ENCODE measurements around the gene PNPLA6.

Gene PNPLA6

GRCh38 chr19:7516333-7516732 is 19.2 kb upstream of the PNPLA6 start:
- DNase-seq: no peak

- DNase-seq: no peak
Measured at GRCh38 chr19:7516878-7517277, 18.6 kb upstream of the PNPLA6 start.

- DNase-seq: no peak
Measured at GRCh38 chr19:7519361-7520130, 16.0 kb upstream of the PNPLA6 start.

DNA sequence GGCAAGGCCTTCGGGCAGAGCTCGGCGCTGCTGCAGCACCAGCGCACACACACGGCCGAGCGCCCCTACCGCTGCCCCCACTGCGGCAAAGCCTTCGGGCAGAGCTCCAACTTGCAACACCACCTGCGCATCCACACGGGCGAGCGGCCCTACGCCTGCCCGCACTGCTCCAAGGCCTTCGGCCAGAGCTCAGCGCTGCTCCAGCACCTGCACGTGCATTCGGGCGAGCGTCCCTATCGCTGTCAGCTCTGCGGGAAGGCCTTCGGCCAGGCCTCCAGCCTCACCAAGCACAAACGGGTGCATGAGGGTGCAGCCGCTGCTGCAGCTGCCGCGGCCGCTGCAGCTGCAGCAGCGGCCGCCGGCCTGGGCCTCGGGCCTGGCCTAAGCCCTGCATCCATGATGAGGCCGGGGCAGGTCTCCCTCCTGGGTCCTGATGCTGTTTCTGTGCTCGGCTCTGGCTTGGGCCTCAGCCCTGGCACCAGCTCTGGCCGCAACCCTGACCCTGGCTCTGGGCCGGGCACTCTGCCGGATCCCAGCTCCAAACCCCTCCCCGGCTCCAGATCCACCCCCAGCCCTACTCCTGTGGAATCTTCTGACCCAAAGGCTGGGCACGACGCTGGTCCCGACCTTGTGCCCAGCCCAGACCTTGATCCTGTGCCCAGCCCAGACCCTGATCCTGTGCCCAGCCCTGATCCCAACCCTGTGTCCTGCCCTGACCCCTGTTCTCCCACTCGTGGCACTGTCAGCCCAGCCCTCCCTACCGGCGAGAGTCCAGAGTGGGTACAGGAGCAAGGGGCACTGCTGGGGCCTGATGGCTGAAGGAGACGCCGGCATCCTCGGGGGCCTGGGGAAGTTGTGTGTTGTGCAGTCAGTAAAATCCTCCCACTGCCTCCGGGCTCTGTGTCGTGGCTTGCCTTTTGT is 15.1 kb upstream of the PNPLA6 start:
- DNase-seq: no peak

GRCh38 chr19:7521551-7522071 is 13.9 kb upstream of the PNPLA6 start:
- DNase-seq: no peak

DNA sequence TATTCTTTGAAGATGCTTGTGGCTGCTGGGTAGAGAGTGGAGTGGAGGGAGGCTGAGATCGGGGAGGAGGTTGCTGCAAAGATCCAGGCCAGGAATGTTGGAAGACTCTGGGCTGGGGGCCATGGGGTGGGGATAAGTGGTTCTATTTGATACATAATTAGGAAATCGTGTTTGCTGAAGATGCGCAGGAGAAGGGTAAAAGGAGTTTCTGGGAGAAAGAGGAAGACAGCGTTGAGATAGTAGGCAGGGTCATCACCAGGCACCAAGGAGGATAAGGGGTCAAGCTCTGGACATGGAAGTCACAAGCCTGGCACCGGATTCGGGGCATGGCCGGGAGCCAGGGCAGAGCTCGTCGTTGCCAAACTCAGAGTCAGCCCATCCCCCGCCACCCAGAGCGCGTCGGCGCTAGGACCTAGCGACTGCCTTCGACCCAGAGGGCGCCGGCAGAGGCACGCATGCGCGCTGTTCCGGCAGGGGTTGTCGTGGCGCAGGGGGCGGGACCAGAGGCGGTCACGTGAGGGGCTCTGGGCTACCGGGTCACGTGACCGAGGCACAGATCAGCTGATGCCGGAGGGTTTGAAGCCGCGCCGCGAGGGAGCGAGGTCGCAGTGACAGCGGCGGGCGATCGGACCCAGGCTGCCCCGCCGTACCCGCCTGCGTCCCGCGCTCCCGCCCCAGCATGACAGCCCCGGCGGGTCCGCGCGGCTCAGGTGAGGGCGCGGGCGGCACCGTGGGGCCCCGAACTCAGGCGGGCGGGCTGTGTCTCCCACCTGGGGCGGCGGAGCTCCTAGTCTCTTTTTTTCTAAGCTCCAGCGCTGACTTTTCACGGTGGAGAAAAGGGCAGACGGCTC is 13.2 kb upstream of the PNPLA6 start, which contains the start of gene MCOLN1:
Gene MCOLN1 (plus strand): TSS at position 553 of the 851 bp plus-strand sequence. CDS start 127 bp downstream, at position 680.
- DNase-seq: peak; percentile 99

DNA sequence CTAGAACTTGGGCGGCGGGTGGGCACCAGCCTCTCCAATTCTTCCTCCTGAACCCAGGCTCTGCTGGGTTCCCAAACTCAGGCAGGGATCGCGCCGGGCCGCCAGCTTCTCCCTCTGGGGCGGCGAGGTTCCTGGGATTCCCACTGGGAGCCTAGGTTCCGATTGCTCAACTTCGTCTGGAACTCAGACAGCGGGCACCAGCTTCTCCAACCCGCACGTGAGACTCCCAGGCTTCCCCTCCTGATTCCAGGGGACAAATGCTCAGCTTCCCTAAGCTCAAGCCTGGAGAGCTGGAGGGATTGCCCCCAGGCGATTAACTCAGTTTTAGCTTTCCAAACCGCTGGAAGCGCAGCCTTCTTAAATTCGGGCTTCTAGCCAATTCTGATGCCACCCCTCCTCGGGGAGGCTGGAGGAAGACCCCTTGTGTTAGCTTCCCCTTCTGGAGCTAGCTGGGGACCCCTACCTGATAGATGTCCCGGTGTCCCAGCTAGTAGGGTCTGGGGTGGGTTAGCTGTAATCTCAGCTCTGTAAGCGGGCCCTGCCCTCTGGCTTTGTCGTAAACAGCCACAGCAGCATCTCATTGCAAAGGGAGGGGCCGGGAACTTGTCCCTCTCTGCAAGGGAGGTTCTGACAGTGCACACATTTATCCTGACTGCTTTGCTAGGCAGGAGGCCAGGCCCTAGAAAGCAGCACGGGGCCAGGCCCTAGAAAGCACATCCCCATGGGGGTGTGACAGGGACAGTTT is 12.4 kb upstream of the PNPLA6 start:
- DNase-seq: no peak

GRCh38 chr19:7524523-7524922 is 11.0 kb upstream of the PNPLA6 start:
- DNase-seq: no peak

DNA sequence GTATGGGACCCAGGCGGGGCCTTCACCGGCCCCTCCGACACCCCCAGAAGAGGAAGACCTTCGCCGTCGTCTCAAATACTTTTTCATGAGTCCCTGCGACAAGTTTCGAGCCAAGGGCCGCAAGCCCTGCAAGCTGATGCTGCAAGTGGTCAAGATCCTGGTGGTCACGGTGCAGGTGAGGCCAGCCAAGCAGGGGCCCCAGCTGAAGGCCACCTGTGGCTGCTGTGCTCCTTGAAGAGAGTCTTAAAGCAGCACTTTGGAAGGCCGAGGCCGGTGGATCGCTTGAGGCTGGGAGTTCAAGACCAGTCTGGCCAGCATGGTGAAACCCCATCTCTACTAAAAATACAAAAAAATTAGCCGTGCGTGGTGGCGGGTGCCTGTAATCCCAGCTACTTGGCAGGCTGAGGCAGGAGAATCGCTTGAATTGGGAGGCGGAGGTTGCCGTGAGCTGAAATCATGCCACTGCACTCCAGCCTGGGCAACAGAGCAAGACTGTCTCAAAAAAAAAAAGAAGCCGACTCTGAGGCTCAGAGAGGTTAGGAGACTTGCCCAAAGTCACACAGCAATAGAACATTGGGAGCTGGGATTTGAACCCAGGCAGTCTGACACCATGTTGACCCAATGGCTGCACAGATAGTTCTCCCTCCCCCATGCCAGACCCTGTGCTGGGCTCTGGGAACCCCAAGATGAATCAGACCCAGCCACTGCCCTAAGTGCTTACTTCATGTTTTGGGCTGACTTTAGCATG is 10.4 kb upstream of the PNPLA6 start:
- no peak for DNase-seq

DNA sequence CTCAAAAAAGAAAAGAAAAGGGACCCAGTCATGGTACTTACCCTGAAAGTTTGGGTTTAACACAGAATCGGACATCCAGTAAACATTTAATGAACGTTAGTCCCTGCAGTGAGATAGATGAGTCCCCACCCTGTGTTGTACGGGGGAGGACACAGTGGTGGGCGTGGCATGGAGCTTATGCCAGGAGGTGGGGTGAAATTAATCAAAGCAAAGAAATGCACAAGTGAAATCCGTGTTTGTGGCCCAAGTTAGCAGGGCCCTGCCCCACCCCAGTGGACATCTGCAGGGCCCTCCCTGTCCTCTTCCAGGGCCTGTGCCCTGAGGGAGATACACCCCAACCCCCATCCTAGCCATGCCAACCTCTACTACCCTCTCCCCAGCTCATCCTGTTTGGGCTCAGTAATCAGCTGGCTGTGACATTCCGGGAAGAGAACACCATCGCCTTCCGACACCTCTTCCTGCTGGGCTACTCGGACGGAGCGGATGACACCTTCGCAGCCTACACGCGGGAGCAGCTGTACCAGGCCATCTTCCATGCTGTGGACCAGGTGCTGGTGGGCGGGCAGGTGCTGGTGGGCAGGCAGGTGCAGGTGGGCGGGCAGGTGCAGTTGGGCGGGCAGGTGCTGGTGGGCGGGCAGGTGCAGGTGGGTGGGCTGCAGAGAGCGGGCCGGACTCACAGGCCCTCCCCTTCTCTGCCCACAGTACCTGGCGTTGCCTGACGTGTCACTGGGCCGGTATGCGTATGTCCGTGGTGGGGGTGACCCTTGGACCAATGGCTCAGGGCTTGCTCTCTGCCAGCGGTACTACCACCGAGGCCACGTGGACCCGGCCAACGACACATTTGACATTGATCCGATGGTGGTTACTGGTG is 9.2 kb upstream of the PNPLA6 start:
- DNase-seq: no peak

DNA sequence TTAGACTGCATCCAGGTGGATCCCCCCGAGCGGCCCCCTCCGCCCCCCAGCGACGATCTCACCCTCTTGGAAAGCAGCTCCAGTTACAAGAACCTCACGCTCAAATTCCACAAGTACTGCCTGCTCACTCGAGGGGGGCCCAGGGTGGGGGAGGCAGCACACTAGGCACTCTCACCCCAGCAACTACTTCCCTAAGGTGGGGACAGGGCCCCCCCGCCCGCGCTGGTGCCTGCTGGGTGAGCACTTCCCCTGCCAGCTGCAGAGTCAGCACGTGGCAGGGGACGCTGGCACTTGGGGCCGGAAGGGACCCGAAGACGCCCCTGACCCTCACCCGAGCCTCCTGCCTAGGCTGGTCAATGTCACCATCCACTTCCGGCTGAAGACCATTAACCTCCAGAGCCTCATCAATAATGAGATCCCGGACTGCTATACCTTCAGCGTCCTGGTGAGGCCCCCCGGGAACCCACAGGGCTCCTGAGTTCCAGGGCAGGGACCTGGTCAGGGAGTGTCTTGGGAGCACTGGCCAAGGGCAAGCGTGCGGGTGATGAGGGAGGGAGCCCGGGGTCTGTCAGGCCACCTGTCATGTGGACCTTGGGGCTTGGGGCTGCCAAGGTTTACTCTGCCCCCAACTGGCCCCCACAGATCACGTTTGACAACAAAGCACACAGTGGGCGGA is 7.9 kb upstream of the PNPLA6 start:
- DNase-seq: no peak

DNA sequence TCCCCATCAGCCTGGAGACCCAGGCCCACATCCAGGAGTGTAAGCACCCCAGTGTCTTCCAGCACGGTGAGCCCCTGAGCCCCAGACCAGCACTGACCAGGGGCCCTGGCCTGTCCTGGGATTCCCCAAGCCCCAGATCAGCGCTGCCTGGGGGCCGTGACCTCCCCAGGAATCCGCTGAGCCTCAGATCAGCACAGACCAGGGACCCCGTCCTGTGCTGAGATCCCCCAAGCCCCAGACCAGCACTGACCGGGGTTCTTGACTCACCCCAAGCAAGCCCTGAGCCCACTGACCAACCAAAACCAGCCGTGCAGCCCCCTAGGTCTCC is 7.4 kb upstream of the PNPLA6 start:
- DNase-seq: no peak

- DNase-seq: no peak
Measured at GRCh38 chr19:7528522-7529245, 6.8 kb upstream of the PNPLA6 start.

- DNase-seq: no peak
Measured at GRCh38 chr19:7529246-7529600, 6.3 kb upstream of the PNPLA6 start.

GRCh38 chr19:7529610-7530490 is 5.7 kb upstream of the PNPLA6 start:
- no peak for DNase-seq

DNA sequence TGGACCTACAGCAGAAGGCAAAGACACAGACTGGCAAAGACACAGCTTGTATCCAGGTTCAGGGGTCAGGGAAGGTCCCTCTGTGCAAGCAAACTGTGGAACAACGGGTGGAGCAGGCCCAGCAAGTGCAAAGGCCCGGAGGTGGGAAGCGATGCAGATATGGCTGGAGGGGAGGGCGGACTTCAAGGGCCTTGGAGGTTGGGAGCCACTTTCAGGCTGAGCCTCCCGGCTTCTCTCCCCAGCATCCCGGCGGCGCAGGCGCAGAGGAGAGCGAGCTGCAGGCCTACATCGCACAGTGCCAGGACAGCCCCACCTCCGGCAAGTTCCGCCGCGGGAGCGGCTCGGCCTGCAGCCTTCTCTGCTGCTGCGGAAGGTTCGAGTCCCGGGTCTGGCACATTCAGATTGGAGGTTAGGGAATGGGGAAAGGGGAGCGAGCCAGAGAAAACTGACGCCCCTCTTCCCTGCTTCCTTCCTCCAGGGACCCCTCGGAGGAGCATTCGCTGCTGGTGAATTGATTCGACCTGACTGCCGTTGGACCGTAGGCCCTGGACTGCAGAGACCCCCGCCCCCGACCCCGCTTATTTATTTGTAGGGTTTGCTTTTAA is 2.1 kb upstream of the PNPLA6 start:
- peak; percentile 70 for DNase-seq

DNA sequence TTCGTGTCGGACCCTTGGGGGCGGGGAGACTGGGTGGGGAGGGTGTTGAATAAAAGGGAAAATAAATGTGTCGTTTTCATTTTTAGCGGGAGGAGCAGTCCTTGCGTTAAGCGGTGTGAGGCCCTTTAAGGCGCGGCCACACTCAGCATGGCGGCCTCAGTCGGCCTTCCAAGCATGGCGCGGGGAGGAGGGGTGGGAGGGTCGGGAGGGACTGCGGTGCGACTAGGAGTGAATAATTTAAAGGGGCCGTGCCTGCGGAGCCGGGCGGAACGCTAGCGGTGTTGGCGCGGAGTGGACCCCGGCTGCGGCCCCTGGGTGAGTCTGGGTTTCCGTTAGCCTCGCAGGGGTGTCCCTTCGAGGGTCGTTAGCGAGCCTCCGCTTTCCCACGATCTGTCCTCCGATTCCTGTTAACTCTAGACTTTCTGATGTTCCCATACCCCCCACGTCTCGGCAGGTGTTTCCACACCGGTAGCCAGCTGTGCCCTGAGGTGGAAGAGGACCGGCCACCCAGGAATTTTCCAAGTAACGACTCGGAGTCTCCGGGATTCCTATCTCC is 1.5 kb upstream of the PNPLA6 start:
- peak; percentile 92 for DNase-seq

Data from right forelimb (tissue), 1 donor.